NCI-H2081 treated with DMSO at 0.1 percent for 48 hours (cell line): ENCODE data around the gene MSI1.
A peak's percentile ranks its signal among the peaks of the same experiment; 100 is the strongest.
"Not testable (repeated sequence)": the region's sequence is repeated elsewhere in the genome, so short reads cannot be mapped to it uniquely, and the experiment has no call there.

Experiments used
- DNase-seq: peaks from one replicate; lab custom pipeline; 2025; lab: John Stamatoyannopoulos, UW

MSI1 gene

DNA sequence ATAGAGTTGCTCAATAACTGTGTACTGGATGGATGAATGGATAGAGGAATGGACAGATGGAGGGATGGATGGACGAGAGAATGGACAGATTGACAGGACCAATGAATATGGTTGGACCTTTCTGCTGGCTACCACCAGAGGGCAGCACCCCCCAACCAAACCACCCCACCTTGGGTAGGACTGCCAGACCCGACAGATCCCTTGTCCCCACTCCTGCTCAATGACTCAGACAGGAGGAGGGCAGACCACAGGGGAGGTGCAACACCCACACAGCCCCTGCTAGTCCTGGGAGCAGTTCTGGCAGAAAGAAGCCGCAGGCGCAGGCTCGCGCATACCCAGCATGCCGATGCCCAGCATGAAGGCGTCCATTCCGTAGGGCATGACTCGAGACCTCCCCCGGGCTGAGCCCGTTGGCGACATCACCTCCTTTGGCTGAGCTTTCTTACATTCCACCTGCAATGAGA, 12.4 kb downstream of the MSI1 start:
- no peak for DNase-seq

DNA sequence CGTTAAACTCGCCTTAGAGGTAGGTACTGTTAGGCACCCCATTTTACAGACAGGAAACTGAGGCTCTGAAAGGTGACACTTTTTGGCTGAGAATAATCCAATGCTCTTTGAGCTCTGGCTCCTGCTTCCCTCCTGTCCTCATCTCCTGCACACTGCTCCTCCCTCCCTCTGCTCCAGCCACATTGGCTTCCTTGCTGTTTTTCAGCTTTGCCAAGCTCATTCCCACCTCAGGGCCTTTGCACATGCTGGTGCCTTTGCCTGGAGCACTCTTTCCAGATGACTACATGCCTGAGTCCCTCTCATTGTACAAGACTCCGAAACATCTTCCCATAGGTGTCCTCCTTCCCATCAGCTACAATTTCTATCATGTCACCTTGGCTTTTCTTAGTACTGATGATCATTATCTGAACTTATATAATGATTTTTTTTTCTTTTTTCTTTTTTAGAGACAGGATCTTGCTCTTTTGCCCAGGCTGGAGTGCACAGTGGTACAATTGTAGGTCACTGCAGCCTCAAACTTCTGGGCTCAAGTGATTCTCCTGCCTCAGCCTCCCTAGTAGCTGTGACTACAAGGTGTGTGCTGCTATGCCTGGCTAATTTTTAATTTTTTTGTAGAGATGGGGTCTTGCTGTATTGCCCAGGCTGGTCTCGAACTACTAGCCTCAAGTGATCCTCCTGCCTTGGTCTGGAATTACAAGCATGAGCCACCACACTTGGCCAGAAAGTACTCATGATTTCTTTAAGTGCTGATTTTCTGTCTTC, 15.2 kb downstream of the MSI1 start:
- DNase-seq: no peak

DNA sequence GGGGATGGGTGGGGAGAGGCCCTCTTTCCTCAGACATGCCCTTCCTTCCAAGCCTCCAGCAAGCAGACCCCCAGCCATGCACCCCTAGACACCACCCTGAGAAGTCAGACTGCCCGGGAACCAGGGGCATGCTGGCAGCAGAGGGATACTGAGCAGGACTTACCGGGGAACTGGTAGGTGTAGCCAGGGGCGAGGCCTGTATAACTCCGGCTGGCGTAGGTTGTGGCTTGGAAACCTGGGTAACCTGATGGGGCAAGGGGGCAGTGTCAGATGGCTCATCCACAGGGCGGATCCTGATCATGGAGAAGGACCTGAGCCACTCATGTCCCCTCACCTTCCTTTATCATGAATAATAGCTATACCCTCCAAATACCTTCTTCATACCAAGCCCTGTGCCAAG, 15.8 kb downstream of the MSI1 start:
- no peak for DNase-seq

DNA sequence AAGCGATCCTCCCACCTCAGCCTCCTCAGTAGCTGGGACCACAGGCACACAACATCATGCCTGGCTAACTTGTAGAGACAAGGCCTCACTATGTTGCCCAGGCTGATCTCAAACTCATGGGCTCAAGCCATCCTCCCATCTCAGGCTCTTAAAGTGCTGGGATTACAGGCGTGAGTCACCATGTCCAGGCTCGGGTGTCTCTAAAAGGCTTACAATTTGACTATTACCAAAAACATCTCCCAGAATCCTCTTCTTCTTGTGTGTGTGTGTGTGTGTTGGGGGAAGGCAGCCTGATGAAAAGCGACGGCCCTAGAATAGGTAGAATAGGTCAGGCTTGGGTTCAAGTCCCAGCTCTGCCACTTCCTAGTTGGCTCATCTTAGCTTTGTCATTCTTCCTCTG, 16.8 kb downstream of the MSI1 start:
- DNase-seq: no peak

DNA sequence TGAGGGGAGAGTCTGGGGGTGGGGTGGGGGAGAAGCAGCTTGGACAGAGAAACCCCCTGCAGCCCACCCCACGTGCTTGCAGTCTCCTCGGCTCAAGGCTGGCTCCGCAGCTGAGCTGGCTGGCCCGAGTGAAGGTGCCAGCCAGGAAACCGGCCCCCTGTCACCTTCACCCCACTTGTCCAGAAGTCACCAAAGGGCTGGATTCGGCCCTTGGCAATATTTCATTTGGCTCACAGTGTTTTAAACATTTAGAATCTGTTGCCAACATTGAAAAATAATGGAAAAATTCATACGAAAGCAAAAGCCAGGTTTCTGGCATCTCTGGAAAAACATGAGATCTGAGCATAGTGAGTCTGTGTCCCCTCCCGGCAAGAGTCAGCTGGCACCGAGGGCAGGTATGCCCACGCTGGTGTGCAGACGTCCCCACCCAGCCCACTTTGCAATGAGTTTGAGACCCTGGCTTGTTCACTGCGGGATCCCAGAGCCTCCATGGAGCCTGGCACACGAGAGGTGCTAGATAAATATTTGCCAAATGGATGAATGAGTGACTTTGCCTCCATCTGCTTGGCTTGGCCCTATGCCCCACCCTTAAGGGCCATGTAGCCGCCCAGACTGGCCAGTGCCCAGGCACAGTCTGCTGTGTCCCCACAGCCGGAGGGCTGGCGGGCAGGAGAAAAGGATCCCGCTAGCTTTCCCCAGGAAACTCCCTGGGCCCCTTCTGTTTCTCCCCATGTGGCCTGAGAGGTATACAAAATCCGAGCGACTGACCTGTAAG, 18.2 kb downstream of the MSI1 start:
- DNase-seq: peak; percentile 32

DNA sequence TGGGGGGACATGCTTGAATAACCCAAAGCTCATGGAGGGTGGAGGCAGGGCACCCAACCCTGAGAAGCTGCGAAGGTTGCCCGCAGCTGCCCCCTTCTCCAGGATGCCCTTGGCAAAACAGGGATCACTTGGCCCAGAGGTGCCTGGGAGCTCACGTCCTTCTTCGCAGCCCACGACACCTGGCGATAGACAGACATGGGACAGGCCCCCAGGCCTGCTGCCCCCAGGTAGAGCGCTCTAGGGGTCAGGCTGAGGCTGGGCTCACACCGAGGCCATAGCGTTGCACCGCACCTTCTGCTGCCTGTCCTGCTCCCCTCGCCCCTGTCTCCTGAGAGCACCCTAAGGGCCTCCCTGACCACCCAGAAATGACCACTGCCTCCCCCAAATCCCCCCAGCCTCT, 21.2 kb downstream of the MSI1 start:
- no peak for DNase-seq

DNA sequence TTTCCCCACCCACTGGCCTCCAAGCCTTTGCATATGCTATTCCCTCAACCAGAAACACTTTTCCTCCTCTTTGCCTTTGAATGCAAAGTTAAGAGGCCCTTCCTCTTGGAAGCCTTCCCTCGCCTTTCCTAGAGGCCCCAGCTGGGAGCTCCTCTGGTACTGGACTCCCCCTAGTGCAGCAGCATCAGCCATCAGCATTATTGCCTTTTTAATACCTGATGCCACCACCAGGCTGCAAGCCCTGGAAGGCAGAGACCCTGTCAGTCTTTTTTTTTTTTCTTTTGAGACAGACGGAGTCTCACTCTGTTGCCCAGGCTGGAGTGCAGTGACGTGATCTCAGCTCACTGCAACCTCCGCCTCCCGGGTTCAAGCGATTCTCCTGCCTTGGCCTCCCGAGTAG, 22.3 kb downstream of the MSI1 start:
- DNase-seq: no peak

DNA sequence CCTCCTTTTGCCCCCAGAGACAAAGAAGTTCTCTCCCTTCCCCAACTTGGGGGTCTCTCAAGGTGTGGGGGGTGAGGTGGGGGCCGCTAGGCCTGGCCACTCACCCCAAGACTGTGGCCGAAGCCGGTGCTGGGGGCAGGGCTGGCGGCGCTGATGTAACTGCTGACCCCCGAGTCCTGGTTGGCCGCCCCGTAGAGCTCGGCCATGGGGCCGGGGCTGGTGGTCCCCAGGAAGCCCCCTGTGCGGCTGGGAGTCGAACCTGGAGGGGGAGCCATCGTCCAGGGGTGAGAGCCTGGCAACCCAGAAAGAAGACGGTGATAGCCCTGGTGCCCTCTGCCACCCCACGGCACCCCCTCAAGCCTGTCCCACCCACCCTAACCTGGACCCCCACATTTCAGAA, 22.9 kb downstream of the MSI1 start:
- no peak for DNase-seq

DNA sequence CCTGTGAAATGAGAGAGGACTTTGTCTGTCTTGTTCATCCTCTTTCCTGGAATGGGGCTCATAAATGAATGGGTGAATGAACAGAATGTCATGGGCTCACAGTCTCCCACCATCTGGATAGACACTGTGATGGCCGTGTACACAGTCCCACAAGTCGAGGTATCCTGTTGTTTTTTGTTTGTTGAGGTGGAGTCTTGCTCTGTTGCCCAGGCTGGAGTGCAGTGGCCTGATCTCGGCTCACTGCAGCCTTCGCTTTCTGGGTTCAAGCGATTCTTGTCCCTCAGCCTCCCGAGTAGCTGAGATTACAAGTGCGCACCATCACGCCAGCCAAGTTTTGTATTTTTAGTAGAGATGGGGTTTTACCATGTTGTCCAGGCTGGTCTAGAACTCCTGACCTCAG, 25.3 kb downstream of the MSI1 start:
- DNase-seq: no peak

DNA sequence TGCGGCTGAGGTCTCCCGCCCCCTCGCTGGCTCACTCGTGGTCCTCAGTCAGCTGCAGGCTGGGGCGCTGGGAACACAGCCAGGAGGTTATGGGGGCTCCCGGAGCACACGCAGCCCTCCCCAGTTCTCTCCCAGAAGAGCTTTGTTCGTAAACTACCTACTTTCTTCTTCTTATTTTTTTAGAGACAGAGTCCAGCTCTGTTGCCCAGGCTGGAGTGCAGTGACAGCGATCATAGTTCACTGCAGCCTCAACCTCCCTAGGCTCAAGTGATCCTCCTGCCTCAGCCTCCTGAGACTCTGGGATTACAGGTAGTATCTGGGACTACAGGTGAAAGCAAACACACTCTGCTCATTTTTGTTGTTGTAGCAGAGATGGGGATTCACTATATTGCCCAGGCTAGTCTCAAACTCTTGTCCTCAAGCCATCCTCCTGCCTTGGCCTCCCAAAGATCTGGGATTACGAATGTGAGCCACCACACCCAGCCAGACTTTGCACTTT, 25.9 kb downstream of the MSI1 start:
- no peak for DNase-seq

DNA sequence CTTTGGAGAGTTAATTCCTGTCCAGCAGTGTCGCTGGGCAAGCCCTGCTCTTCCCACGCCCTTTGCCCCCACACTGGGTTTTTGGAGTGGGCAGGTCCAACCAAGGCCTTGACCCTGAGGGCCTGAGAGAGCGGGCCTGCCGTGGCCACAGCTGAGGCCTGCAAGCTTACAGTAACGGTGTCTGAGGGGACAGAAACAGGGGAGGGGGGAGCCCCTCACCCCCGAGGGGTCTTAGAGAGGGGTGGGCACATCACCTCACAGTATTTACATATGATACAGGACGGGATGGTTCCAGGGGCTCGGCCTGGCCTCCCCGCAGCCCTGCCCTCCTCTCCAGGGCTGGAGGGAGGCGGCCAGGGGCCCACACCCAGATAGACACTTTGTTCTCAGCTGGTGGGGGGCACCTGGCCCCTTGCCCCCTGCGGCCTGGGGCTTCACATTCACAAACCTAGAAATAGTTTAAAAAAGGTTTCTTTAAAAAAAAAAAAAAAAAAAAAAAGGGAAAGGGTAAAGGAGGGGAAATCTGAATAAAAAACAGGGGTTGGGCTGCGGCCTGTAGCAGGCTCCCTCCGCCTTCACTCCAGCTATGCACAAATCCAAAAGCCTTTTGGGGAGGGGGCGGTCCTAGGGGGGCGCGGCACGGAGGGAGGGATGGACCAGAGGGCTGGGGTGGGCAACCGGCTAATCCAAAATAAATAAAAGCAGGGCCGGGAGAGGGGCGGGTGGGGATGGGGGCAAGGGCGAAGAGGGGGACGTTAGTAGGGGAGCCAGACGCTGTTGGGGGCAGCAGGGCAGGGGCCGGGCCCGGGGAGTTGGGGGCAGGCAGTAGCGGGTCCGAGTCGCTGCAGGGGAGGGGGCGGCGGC, 26.6 kb downstream of the MSI1 start:
- DNase-seq: no peak

DNA sequence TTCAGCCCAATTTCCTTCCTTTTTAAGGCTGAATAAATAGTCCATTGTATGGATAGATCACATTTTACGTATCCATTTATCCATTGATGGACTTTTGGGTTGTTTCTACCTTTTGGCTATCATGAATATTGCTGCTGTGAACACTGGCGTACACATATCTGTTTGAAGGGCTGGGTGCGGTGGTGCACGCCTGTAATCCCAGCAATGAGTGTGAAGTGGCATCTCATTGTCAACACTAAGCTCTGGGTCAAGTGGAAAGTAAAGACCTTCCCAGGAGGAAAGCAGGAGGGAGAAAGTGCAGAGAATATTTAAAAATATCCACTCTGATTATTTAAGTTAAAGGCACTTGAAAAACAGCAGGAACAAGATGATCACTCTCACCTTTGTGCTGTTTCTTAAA, 29.7 kb downstream of the MSI1 start:
- DNase-seq: no peak

DNA sequence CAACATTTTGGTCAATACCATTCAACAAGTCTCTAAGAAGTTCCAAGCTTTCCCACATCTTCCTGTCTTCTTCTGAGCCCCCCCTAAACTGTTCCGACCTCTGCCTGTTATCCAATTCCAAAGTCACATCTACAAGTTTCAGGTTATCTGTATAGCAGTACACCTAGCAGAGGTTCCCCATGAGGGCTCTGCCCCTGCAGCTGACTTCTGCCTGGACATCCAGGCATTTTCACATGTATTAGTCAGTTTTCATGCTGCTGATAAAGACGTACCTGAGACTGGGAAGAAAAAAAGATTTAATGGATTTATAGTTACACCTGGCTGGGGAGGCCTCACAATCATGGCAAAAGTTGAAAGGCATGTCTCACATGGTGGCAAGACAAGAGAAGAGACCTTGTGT, 31.2 kb downstream of the MSI1 start:
- DNase-seq: no peak

DNA sequence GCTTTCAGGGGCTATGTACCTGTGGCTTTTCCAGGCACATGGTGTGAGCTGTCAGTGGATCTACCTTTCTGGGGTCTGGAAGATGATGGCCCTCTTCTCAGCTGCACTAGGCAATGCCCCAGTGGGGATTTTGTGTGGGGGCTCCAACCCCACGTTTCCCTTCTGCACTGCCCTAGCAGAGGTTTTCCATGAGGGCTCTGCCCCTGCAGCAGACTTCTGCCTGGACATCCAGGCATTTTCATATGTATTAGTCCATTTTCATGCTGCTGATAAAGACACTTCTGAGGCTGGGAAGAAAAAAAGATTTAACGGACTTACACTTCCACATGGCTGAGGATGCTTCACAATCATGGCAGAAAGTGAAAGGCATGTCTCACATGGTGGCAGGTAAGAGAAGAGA, 32.6 kb downstream of the MSI1 start:
- not testable (repeated sequence) for DNase-seq

DNA sequence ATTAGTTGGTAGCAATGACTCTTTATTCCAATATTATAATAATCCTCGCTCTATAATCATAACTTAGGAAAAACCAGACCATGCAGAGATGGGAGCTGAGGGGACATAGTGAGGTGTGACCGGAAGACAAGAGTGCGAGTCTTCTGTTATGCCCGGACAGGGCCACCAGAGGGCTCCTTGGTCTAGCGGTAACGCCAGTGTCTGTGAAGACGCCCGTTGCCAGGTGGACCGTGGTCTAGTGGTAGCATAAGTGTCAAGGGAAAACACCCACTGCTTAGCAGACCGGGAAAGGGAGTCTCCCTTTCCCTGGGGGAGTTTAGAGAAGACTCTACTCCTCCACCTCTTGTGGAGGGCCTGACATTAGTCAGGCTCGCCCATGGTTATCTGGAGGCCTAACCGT, 33.5 kb downstream of the MSI1 start:
- not testable (repeated sequence) for DNase-seq

DNA sequence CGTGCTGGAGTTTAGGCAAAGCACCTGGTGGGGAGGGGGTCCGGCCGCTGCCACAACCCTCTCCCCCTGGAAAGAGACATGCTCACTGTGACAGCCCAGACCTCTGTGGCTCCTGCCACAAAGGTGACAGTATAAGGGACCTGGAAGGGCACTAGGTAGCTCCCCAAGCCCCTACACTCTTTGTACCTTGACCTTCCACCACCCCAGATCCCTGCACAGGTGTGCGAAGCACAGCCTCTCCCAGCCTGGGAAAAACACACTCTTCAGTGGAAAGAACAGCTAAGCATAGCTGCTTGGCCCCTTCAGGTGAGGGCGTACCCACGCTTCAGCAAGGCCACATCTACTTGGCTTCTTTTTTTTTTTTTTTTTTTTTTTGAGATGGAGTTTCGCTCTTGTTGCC, 36.4 kb downstream of the MSI1 start:
- DNase-seq: no peak

DNA sequence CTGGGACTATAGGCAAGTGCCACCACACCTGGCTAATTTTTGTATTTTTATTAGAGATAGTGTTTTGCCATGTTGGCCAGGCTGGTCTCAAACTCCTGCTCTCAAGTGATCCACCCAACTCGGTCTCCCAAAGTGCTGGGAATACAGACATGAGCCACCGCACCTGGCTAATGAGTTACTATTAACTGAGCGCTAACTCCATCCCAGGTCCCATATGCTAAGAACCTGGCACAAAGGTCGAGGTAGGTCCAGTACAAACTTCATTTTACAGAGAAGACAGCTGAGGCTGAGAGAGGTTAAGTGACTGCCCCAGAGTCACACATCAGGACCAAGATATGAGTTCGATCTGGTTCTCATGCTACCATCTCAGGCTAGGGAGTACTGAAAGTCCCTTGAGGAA, 36.9 kb downstream of the MSI1 start:
- no peak for DNase-seq

DNA sequence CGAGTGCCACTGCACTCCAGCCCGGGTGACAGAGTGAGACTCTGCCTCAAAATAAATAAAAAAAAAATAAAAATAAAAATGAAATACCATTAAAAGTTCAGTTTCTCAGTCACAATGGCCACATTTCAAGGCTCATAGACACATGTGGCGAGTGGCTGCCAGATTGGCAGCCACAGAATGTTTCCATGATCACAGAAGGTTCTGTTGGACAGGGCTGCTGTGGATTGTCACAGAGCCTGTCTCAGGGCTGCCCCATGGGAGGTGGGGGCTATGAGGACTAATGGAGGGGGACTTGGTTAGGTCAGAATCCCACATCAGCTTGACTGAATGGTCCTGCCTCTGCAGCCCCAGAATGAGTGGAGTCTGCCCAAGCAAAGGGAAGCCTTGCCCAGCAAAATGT, 37.6 kb downstream of the MSI1 start:
- no peak for DNase-seq

DNA sequence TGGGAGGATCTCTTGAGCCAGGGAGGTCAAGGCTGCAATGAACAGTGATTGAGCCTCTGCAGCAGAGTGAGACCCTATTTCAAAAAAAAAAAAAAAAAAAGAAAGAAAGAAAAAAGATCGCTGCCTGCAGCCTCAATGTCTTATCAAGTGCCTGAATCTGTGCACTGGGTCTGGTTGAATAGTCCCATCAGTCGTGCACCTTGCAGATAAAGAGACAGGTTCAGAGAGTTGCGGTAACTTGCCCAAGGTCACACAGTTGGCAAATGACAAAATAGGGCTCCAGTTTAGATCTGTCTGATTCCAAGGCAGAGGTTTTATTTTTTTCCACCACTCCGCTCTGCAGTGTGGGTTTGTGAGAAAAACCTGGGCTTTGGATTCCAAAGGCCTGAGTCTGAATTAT, 40.7 kb downstream of the MSI1 start:
- no peak for DNase-seq

DNA sequence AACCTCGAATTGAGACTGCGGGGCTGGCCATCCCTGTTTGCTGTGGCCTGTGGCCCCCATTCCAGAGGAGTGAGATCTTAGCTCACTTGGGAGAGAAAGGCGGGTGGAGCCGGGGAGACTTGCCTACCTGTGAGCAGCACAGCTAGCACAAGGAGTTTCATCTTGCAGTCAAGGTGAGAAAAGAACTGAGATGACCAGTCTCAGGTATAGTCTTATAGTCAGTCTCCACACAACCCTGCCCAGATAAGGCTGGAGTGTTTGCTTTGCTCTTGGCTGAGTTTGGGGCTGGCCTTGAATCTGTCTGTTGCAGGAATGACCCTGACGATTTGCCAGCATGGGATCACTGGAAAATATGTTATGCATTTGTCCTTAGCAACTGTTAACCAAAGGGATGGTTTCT, 41.4 kb downstream of the MSI1 start, which contains the start of gene PLA2G1B:
Gene PLA2G1B, minus strand, starts transcription at position 187 of the 400 bp plus-strand sequence. Its CDS starts 26 bp downstream, at position 161.
- no peak for DNase-seq

DNA sequence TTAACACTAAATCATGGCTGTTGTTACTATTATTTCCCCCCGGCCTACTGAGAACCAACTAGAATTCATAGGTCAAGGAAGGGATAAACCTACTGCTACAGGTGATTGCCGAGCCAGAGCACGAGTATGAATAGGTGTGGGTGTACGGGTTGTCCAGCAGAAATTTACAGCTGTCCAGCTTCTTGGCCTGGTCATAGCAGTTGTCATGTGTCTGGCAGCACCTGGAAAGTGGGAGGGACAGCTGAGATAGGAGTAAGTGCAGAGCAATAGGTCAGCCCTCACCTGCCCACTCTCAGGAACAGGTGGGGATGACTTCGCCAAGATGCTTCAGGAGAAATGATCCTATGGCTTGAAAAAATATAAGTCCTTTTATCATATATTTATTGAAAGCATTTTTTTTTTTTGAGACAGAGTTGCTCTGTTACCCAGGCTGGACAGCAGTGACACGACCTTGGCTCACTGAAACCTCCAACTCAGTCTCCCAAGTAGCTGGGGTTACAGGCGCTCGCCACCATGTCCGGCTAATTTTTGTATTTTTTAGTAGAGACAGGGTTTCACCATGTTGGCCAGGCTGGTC, 44.0 kb downstream of the MSI1 start:
- no peak for DNase-seq

DNA sequence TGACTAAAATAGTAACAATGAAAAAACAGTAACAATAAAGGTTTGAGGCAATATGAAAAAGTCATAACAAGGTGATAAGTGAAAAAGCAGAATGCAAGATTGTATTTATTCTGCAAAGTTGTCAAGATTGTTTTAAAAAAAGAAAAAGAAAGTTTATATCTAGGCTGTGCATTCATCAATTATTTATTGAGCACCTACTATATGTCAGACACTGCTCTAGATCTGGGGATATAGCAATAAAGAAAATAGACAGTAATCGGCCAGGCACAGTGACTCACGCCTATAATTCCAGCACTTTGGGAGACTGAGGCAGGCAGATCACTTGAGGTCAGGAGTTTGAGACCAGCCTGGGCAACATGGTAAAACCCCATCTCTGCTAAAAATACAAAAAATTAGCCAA, 45.2 kb downstream of the MSI1 start:
- DNase-seq: no peak
